HG03457 (cell line): ENCODE results near the gene CDC14B.
"Not testable (repeated sequence)": the region's sequence is repeated elsewhere in the genome, so short reads cannot be mapped to it uniquely, and the experiment has no call there.

Source experiments
- ATAC-seq: cut with Tn5 transposase; IDR thresholded peaks from one replicate; pipeline ENCODE4 v1.9.1; 2021; ENCODE audit warnings: moderate number of reproducible peaks; ENCODE audit not compliant: unreplicated experiment

The CDC14B gene

GRCh38 chr9:96503918-96504317 lies 115.7 kb downstream of the CDC14B start:
- ATAC-seq, result no peak

- not testable (repeated sequence) for ATAC-seq
Observed at GRCh38 chr9:96503374-96503748, 116.3 kb downstream of the CDC14B start.

- ATAC-seq, result no peak
Observed at GRCh38 chr9:96502539-96503373, 116.9 kb downstream of the CDC14B start.

- no peak for ATAC-seq
Observed at GRCh38 chr9:96501633-96502538, 117.8 kb downstream of the CDC14B start.

GRCh38 chr9:96500696-96501632 lies 118.7 kb downstream of the CDC14B start:
- no peak for ATAC-seq

GRCh38 chr9:96499257-96499656 lies 120.4 kb downstream of the CDC14B start:
- no peak for ATAC-seq

GRCh38 chr9:96498796-96499195 lies 120.8 kb downstream of the CDC14B start:
- ATAC-seq, result no peak

GRCh38 chr9:96497117-96497399 lies 122.6 kb downstream of the CDC14B start:
- no peak for ATAC-seq

- no peak for ATAC-seq
Observed at GRCh38 chr9:96496368-96497116, 123.1 kb downstream of the CDC14B start.

- ATAC-seq, result no peak
Observed at GRCh38 chr9:96495341-96495740, 124.3 kb downstream of the CDC14B start.

- no peak for ATAC-seq
Observed at GRCh38 chr9:96494215-96494800, 125.3 kb downstream of the CDC14B start.

- ATAC-seq, result no peak
Observed at GRCh38 chr9:96493757-96494156, 125.9 kb downstream of the CDC14B start.

GRCh38 chr9:96492993-96493531 lies 126.6 kb downstream of the CDC14B start:
- ATAC-seq, result no peak

GRCh38 chr9:96491880-96492525 lies 127.6 kb downstream of the CDC14B start:
- no peak for ATAC-seq

GRCh38 chr9:96491079-96491879 lies 128.4 kb downstream of the CDC14B start:
- ATAC-seq, result no peak

GRCh38 chr9:96490534-96491078 lies 129.0 kb downstream of the CDC14B start:
- ATAC-seq, result no peak

GRCh38 chr9:96489482-96489979 lies 130.1 kb downstream of the CDC14B start:
- no peak for ATAC-seq

- ATAC-seq, result no peak
Observed at GRCh38 chr9:96487949-96488348, 131.7 kb downstream of the CDC14B start.
